ACC112 (cell line): ENCODE results near the gene MAP2K5.

Experiments used
- H2AFZ ChIP-seq: fragments of 200-600 bp; sonication (generic); one replicate; pipeline ENCODE4 v1.6.0; 2017; ENCODE audit warnings: antibody characterized with exemption, low read length; ENCODE audit not compliant: unreplicated experiment
- H3K27ac ChIP-seq: fragments of 200-600 bp; sonication (generic); 2 replicates; pipeline ENCODE4 v1.5.1; 2014; ENCODE audit warnings: low read depth, mild to moderate bottlenecking, antibody characterized with exemption, low read length, moderate library complexity
- H3K27me3 ChIP-seq: fragments of 200-600 bp; sonication (generic); 2 replicates; pipeline ENCODE4 v1.6.1; 2014; ENCODE audit warnings: mild to moderate bottlenecking, antibody characterized with exemption, low read length, moderate library complexity, mixed read lengths; ENCODE audit not compliant: insufficient read depth
- H3K36me3 ChIP-seq: fragments of 200-600 bp; sonication (generic); 2 replicates; pipeline ENCODE4 v1.6.1; 2016; ENCODE audit warnings: mild to moderate bottlenecking, antibody characterized with exemption, low read length, moderate library complexity, mixed read lengths; ENCODE audit not compliant: insufficient read depth
- H3K4me1 ChIP-seq: fragments of 200-600 bp; sonication (generic); one replicate; pipeline ENCODE4 v1.6.1; 2016; ENCODE audit warnings: low read length, mixed read lengths; ENCODE audit not compliant: insufficient read depth, unreplicated experiment, control insufficient read depth
- H3K4me3 ChIP-seq: fragments of 200-600 bp; sonication (generic); 2 replicates; pipeline ENCODE4 v1.5.1; 2014; ENCODE audit warnings: mild to moderate bottlenecking, low read depth, low read length
- H3K79me2 ChIP-seq: fragments of 200-600 bp; sonication (generic); one replicate; pipeline ENCODE4 v1.6.0; 2016; ENCODE audit warnings: low read length; ENCODE audit not compliant: control insufficient read depth, unreplicated experiment, insufficient read depth

Gene MAP2K5

GRCh38 chr15:67547064-67547463 lies 4.6 kb downstream of the MAP2K5 start:
- no peaks in the 10 kb centered on the region for H3K36me3 ChIP-seq
- no peak overlapping the region for H3K4me3 ChIP-seq
- no peaks in the 10 kb centered on the region for H3K27me3 ChIP-seq
- peaks cover 11% of the 10 kb centered on the region for H3K4me1 ChIP-seq
- H2AFZ ChIP-seq, result no peak overlapping the region
- H3K27ac ChIP-seq, result no peak overlapping the region
- H3K79me2 ChIP-seq, result peaks cover 3% of the 10 kb centered on the region

GRCh38 chr15:67547836-67548235 lies 5.3 kb downstream of the MAP2K5 start:
- H2AFZ ChIP-seq, result no peak overlapping the region
- H3K79me2 ChIP-seq, result peaks cover 3% of the 10 kb centered on the region
- peaks cover 11% of the 10 kb centered on the region for H3K4me1 ChIP-seq
- no peaks in the 10 kb centered on the region for H3K27me3 ChIP-seq
- H3K36me3 ChIP-seq, result no peaks in the 10 kb centered on the region
- no peak overlapping the region for H3K4me3 ChIP-seq
- H3K27ac ChIP-seq, result no peak overlapping the region

- no peak overlapping the region for H3K4me3 ChIP-seq
Observed at GRCh38 chr15:67548236-67548852, 5.8 kb downstream of the MAP2K5 start.

GRCh38 chr15:67548862-67549651 lies 6.6 kb downstream of the MAP2K5 start:
- H3K27ac ChIP-seq, result no peak overlapping the region
- H3K4me1 ChIP-seq, result peaks cover 4% of the 10 kb centered on the region
- peaks cover under 1% of the 10 kb centered on the region for H3K79me2 ChIP-seq
- no peaks in the 10 kb centered on the region for H3K36me3 ChIP-seq
- H3K4me3 ChIP-seq, result no peak overlapping the region
- no peak overlapping the region for H2AFZ ChIP-seq
- no peaks in the 10 kb centered on the region for H3K27me3 ChIP-seq

More at GRCh38 chr15:67548236-67548852, 5.8 kb downstream of the MAP2K5 start:
- Histone ChIP-seq H3K36me3 (no peaks in the 10 kb centered on the region), H3K27ac (no peak overlapping the region), H2AFZ (no peak overlapping the region), H3K27me3 (no peaks in the 10 kb centered on the region), H3K4me1 (peaks cover 11% of the 10 kb centered on the region), H3K79me2 (peaks cover 3% of the 10 kb centered on the region)

- Histone ChIP-seq H3K4me1 (peaks cover 4% of the 10 kb centered on the region), H2AFZ (no peak overlapping the region), H3K27ac (no peak overlapping the region), H3K79me2 (no peaks in the 10 kb centered on the region), H3K27me3 (no peaks in the 10 kb centered on the region), H3K4me3 (no peak overlapping the region), H3K36me3 (no peaks in the 10 kb centered on the region)
Observed at GRCh38 chr15:67549736-67550135, 7.2 kb downstream of the MAP2K5 start.

- Histone ChIP-seq H2AFZ (no peak overlapping the region), H3K36me3 (no peaks in the 10 kb centered on the region), H3K79me2 (no peaks in the 10 kb centered on the region), H3K27me3 (no peaks in the 10 kb centered on the region), H3K27ac (no peak overlapping the region), H3K4me3 (no peak overlapping the region), H3K4me1 (peaks cover 4% of the 10 kb centered on the region)
Observed at GRCh38 chr15:67550522-67550921, 8.0 kb downstream of the MAP2K5 start.

- no peak overlapping the region for H3K4me3 ChIP-seq
- no peaks in the 10 kb centered on the region for H3K79me2 ChIP-seq
- H3K36me3 ChIP-seq, result no peaks in the 10 kb centered on the region
- no peak overlapping the region for H2AFZ ChIP-seq
- H3K27me3 ChIP-seq, result no peaks in the 10 kb centered on the region
- peaks cover 4% of the 10 kb centered on the region for H3K4me1 ChIP-seq
- H3K27ac ChIP-seq, result no peak overlapping the region
Observed at GRCh38 chr15:67551207-67551743, 8.8 kb downstream of the MAP2K5 start.

GRCh38 chr15:67554580-67554979 lies 12.1 kb downstream of the MAP2K5 start:
- H3K79me2 ChIP-seq, result no peaks in the 10 kb centered on the region
- H3K4me1 ChIP-seq, result no peaks in the 10 kb centered on the region
- no peaks in the 10 kb centered on the region for H3K27me3 ChIP-seq
- no peak overlapping the region for H3K27ac ChIP-seq
- peaks cover 14% of the 10 kb centered on the region for H3K36me3 ChIP-seq
- no peak overlapping the region for H2AFZ ChIP-seq
- no peak overlapping the region for H3K4me3 ChIP-seq

- H3K4me1 ChIP-seq, result no peaks in the 10 kb centered on the region
- no peaks in the 10 kb centered on the region for H3K27me3 ChIP-seq
- no peaks in the 10 kb centered on the region for H3K79me2 ChIP-seq
- peaks cover 20% of the 10 kb centered on the region for H3K36me3 ChIP-seq
- H3K4me3 ChIP-seq, result no peak overlapping the region
- no peak overlapping the region for H2AFZ ChIP-seq
- no peak overlapping the region for H3K27ac ChIP-seq
Observed at GRCh38 chr15:67556976-67557570, 14.6 kb downstream of the MAP2K5 start.

GRCh38 chr15:67558502-67558901 lies 16.0 kb downstream of the MAP2K5 start:
- Histone ChIP-seq H3K36me3 (peaks cover 20% of the 10 kb centered on the region), H3K4me1 (no peaks in the 10 kb centered on the region), H3K27ac (no peak overlapping the region), H3K4me3 (no peak overlapping the region), H2AFZ (no peak overlapping the region), H3K79me2 (no peaks in the 10 kb centered on the region), H3K27me3 (no peaks in the 10 kb centered on the region)
